ENCODE results near the gene SPATS1.

SPATS1 gene

GRCh38 chr6:44386929-44387345, 44.5 kb downstream of the SPATS1 start:
- Histone ChIP-seq H3K4me2 (peak overlapping the region; percentile 86 to 96 (median 93)), H3K9me3 (replicated peaks in 1 of 11) (no peaks in the 10 kb centered on the region), H3K36me3 (peaks cover 16 to 30% (median 22%) of the 10 kb centered on the region in 11 experiments), H3K4me1 (peaks cover 30 to 34% (median 32%) of the 10 kb centered on the region in 10 experiments), H4K20me1 (peaks cover 28 to 35% (median 33%) of the 10 kb centered on the region in 11 experiments; a peak in 21 of 22 replicates), H3K9ac (peak overlapping the region; percentile 88 to 98 (median 96)), H3K27ac (peak overlapping the region; percentile 89 to 98 (median 95); a peak in 21 of 22 replicates), H3K4me3 (peak overlapping the region; percentile 69 to 88 (median 82)), H3K27me3 (no peaks in the 10 kb centered on the region)
- TF ChIP-seq Cebpa-rat (IDR thresholded peaks at IDR 0.05), result no peak

GRCh38 chr6:44387346-44388134, 45.1 kb downstream of the SPATS1 start, which contains the start of gene CDC5L:
Gene CDC5L (plus strand): TSS chr6:44387706. CDS start chr6:44387824, 118 bp downstream.
- Histone ChIP-seq H3K27ac (peak within 1 kb of the TSS; percentile 89 to 98 (median 95)), H3K36me3 (peaks cover 22 to 36% (median 28%) of the 10 kb centered on the region in 11 experiments), H3K4me2 (peak within 1 kb of the TSS; percentile 88 to 99 (median 94)), H3K27me3 (no peaks in the 10 kb centered on the region), H4K20me1 (peaks cover 29 to 41% (median 38%) of the 10 kb centered on the region in 11 experiments; a peak in 21 of 22 replicates), H3K4me3 (peak within 1 kb of the TSS; percentile 69 to 88 (median 82)), H3K9me3 (replicated peaks in 1 of 11) (no peaks in the 10 kb centered on the region), H3K4me1 (peaks cover 27 to 31% (median 30%) of the 10 kb centered on the region in 10 experiments), H3K9ac (peak within 1 kb of the TSS; percentile 88 to 98 (median 96))
- no peak for TF ChIP-seq Cebpa-rat (IDR thresholded peaks at IDR 0.05)

- Histone ChIP-seq H3K9ac (peak overlapping the region; percentile 88 to 98 (median 96)), H3K36me3 (peaks cover 28 to 41% (median 34%) of the 10 kb centered on the region in 11 experiments), H3K4me1 (peaks cover 27 to 31% (median 30%) of the 10 kb centered on the region in 10 experiments), H3K27ac (peak overlapping the region in 10 of 11 experiments; percentile 89 to 98 (median 96); a peak in 20 of 22 replicates), H4K20me1 (peaks cover 29 to 42% (median 39%) of the 10 kb centered on the region in 11 experiments; a peak in 21 of 22 replicates), H3K4me3 (peak overlapping the region; percentile 69 to 88 (median 82)), H3K4me2 (peak overlapping the region; percentile 81 to 99 (median 94)), H3K27me3 (no peaks in the 10 kb centered on the region), H3K9me3 (replicated peaks in 1 of 11) (no peaks in the 10 kb centered on the region)
- TF ChIP-seq Cebpa-rat (IDR thresholded peaks at IDR 0.05), result no peak
Measured at GRCh38 chr6:44388135-44388487, 45.7 kb downstream of the SPATS1 start.

GRCh38 chr6:44388887-44389286, 46.4 kb downstream of the SPATS1 start:
- Histone ChIP-seq H3K4me2 (peak overlapping the region; percentile 81 to 99 (median 94)), H4K20me1 (peaks cover 29 to 46% (median 39%) of the 10 kb centered on the region in 11 experiments; a peak in 21 of 22 replicates), H3K9ac (peak overlapping the region; percentile 88 to 98 (median 96); a peak in 21 of 22 replicates), H3K27ac (peak overlapping the region in 2 of 11 experiments; percentile 89 to 97; a peak in 1 of 22 replicates), H3K4me1 (peaks cover 27 to 31% (median 30%) of the 10 kb centered on the region in 10 experiments), H3K36me3 (peaks cover 36 to 49% (median 42%) of the 10 kb centered on the region in 11 experiments), H3K4me3 (peak overlapping the region; percentile 69 to 88 (median 82)), H3K9me3 (replicated peaks in 1 of 11) (no peaks in the 10 kb centered on the region), H3K27me3 (no peaks in the 10 kb centered on the region)
- TF ChIP-seq Cebpa-rat (IDR thresholded peaks at IDR 0.05), result no peak

GRCh38 chr6:44390158-44390683, 47.8 kb downstream of the SPATS1 start:
- Histone ChIP-seq H3K36me3 (peaks cover 49 to 63% (median 55%) of the 10 kb centered on the region in 11 experiments), H3K4me3 (peak overlapping the region in 1 of 10 experiments; percentile 88; a peak in 1 of 20 replicates), H3K9me3 (replicated peaks in 1 of 11) (no peaks in the 10 kb centered on the region), H3K27me3 (no peaks in the 10 kb centered on the region), H3K4me1 (peaks cover 27 to 31% (median 30%) of the 10 kb centered on the region in 10 experiments), H3K4me2 (peak overlapping the region; percentile 81 to 99 (median 94); a peak in 21 of 22 replicates), H3K9ac (no peak overlapping the region), H3K27ac (no peak overlapping the region), H4K20me1 (peaks cover 33 to 60% (median 46%) of the 10 kb centered on the region in 11 experiments; a peak in 21 of 22 replicates)
- TF ChIP-seq Cebpa-rat (IDR thresholded peaks at IDR 0.05), result no peak

All from BLaER1 treated with 17β-estradiol and CSF1 and Interleukin-3, amounts not matched to agents 10 nM and 100 nM (cell line).